ENCODE data around the gene PTPRM.

The PTPRM gene

DNA sequence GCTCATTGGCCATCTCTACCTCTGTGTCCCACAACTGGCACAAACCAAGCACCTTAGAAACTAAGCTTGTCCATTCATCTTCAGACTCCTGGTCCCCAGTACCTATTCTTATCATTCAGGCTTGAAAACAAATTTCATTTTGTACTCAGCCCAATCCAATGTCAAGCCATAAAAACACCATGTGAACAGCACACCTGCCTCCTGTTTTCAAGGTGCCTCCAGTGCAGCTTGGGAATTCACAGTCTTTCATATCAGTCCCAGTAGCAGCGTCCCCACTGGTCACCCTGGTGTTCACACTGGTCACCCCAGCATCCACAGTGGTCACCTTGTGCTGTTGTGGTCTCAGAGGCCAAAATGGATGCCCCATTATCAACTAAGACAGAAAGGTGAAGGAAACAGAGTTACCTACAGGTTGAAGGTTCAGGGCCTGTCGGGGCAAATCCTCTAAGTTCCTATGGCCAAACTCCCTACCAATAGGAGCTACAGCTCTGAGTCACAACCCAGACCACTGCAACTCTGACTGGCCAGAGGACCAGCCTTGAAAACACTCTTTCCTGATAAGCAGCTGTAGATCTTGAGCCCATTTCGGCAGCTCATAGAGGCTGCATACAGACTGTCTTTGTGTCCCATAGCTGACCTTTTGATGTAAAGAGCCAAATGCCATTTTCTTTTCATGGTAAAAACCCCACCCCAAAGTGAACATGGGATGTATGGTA lies 782.6 kb downstream of the PTPRM start:
- H3K9me3 Mint-ChIP-seq, result no peaks in the 10 kb centered on the region
- DNase-seq, result no peak

DNA sequence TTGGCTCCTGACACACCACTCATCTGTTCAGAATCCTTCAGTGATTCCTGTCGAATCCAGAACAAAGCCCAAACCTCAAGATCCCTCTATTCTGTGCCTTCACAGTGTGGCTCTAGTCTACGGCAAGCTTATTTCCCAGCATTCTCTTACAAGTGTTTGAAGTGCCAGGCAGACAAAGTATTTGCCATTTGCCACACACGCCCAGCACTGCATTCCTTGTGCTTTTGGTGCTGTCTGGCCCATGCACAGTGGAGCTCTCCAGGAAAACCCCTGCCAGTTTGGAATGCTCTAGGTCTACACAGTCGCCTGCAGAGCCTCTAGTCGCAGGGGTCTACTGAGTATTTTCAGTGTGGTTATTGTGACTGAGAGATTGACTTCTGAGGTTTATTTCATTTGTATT lies 783.5 kb downstream of the PTPRM start:
- DNase-seq, result no peak
- no peaks in the 10 kb centered on the region for H3K4me1 Mint-ChIP-seq
- no peaks in the 10 kb centered on the region for H3K36me3 Mint-ChIP-seq
- no peaks in the 10 kb centered on the region for H3K27me3 Mint-ChIP-seq
- H3K27ac Mint-ChIP-seq, result no peak overlapping the region
- no peaks in the 10 kb centered on the region for H3K9me3 Mint-ChIP-seq
- no peak overlapping the region for H3K4me3 Mint-ChIP-seq
- CTCF ChIA-PET, result no interaction called here

More for the DNA sequence above, 782.6 kb downstream of the PTPRM start:
- Mint-ChIP-seq H3K27me3 (no peaks in the 10 kb centered on the region), H3K27ac (no peak overlapping the region), H3K4me3 (no peak overlapping the region), H3K36me3 (no peaks in the 10 kb centered on the region), H3K4me1 (no peaks in the 10 kb centered on the region)
- CTCF ChIA-PET, result no interaction called here

DNA sequence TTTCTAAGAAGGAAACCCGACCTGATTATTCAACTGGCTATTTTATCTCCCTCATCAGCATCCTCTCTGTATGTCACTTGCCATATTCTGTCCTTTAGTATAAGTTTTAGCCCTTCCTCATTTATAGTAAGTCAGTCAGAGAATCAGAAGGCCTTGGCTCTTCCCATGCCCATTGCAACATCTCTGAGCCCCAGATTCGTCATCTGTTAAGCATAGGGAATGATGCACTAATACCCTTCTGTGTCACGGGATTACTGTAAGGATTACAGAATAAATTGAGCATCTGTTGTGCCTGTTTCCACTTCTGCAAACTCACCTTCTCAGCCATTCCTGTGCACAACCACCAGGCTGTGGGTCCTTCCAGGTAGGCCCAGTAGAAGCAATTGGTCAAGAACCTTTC lies 784.0 kb downstream of the PTPRM start:
- no peak for DNase-seq
- H3K9me3 Mint-ChIP-seq, result no peaks in the 10 kb centered on the region
- H3K27me3 Mint-ChIP-seq, result no peaks in the 10 kb centered on the region
- H3K27ac Mint-ChIP-seq, result no peak overlapping the region
- no peaks in the 10 kb centered on the region for H3K36me3 Mint-ChIP-seq
- H3K4me1 Mint-ChIP-seq, result no peaks in the 10 kb centered on the region
- CTCF ChIA-PET, result no interaction called here
- no peak overlapping the region for H3K4me3 Mint-ChIP-seq

DNA sequence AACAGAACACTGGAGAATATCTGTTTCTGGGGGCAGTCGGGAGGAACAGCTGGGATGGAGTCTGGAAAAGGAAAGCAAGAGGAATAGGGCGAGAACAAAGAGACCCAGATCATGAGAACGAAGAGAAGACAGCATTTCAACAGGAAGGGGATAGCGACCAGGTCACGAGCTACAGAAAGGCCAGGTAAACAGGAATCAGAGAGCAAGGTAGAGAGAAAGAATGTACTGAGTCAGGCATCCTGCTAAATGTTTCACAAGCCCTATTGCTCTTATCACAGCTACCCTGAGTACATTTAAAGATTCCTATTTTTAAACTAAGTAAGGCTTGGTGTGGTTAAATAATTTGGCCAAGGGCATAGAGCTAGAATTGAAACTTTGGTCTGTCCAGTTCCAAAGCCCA lies 787.2 kb downstream of the PTPRM start:
- Mint-ChIP-seq H3K27ac (no peak overlapping the region), H3K27me3 (no peaks in the 10 kb centered on the region), H3K9me3 (no peaks in the 10 kb centered on the region), H3K36me3 (no peaks in the 10 kb centered on the region), H3K4me1 (no peaks in the 10 kb centered on the region), H3K4me3 (no peak overlapping the region)
- CTCF ChIA-PET, result no interaction called here
- no peak for DNase-seq

- no peaks in the 10 kb centered on the region for H3K4me1 Mint-ChIP-seq
- no peaks in the 10 kb centered on the region for H3K9me3 Mint-ChIP-seq
- H3K4me3 Mint-ChIP-seq, result no peak overlapping the region
- CTCF ChIA-PET, result no interaction called here
- H3K36me3 Mint-ChIP-seq, result no peaks in the 10 kb centered on the region
- H3K27ac Mint-ChIP-seq, result no peak overlapping the region
- H3K27me3 Mint-ChIP-seq, result no peaks in the 10 kb centered on the region
- DNase-seq, result no peak
Measured at GRCh38 chr18:8356001-8356400, 788.9 kb downstream of the PTPRM start.

DNA sequence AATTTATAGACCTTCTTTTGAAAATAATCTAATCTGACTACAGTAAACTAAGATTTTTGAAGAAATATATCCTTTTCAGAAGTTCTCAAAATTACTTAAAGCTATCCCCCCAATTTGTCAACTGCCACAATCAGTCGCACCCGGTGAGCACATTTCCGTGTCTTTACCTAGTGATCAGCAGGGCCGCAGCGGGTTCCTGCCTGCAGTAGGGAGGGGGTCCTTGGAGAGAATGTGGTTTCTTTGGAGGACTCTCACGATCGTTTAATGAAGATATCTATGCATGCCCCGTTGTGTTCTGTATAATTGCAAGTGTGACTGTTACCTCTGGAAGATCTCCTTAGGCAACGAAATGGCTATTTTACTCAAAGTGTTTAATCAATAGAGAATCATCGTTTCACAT lies 790.2 kb downstream of the PTPRM start:
- Mint-ChIP-seq H3K27me3 (no peaks in the 10 kb centered on the region), H3K36me3 (no peaks in the 10 kb centered on the region)
- CTCF ChIA-PET, result no interaction called here

GRCh38 chr18:8358033-8358765 lies 791.1 kb downstream of the PTPRM start:
- Mint-ChIP-seq H3K36me3 (no peaks in the 10 kb centered on the region), H3K9me3 (no peaks in the 10 kb centered on the region)
- CTCF ChIA-PET, result no interaction called here

More for the DNA sequence above, 790.2 kb downstream of the PTPRM start:
- Mint-ChIP-seq H3K27ac (no peak overlapping the region), H3K9me3 (no peaks in the 10 kb centered on the region), H3K4me3 (no peak overlapping the region), H3K4me1 (no peaks in the 10 kb centered on the region)
- no peak for DNase-seq

GRCh38 chr18:8359076-8359475 lies 792.0 kb downstream of the PTPRM start:
- DNase-seq, result no peak
- H3K4me1 Mint-ChIP-seq, result no peaks in the 10 kb centered on the region
- no peaks in the 10 kb centered on the region for H3K27me3 Mint-ChIP-seq
- H3K27ac Mint-ChIP-seq, result no peak overlapping the region
- H3K4me3 Mint-ChIP-seq, result no peak overlapping the region
- H3K9me3 Mint-ChIP-seq, result no peaks in the 10 kb centered on the region
- CTCF ChIA-PET, result no interaction called here
- H3K36me3 Mint-ChIP-seq, result no peaks in the 10 kb centered on the region

More at GRCh38 chr18:8358033-8358765, 791.1 kb downstream of the PTPRM start:
- Mint-ChIP-seq H3K27ac (no peak overlapping the region), H3K4me3 (no peak overlapping the region), H3K4me1 (no peaks in the 10 kb centered on the region), H3K27me3 (no peaks in the 10 kb centered on the region)
- no peak for DNase-seq

DNA sequence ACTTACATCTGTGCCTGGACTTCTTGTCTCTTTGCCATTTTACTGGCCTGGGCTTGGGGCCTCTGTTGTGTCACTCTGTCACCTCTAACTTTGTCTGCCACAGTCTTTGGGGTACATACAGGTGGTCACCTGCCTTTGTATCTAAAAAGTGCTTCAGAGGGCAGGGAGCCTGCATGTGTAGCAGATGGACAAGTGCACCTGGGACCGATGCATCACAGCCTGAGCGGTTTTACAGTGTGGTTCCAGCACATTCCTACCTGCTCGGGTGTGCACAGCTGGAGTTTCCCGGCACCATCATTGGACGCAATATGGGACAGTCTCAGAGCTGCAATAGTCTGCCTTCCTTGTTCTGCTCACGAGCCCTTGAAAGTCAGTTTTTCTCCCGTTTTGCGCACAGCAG lies 792.4 kb downstream of the PTPRM start:
- Mint-ChIP-seq H3K27ac (no peak overlapping the region), H3K4me1 (no peaks in the 10 kb centered on the region), H3K4me3 (no peak overlapping the region), H3K27me3 (no peaks in the 10 kb centered on the region), H3K36me3 (no peaks in the 10 kb centered on the region), H3K9me3 (no peaks in the 10 kb centered on the region)
- CTCF ChIA-PET, result no interaction called here
- no peak for DNase-seq

- peaks cover 11% of the 10 kb centered on the region for H3K27me3 Mint-ChIP-seq
- CTCF ChIA-PET, result interaction anchor here (1.5 kb wide), 1 partner anchor 28 kb away, joined by 4 read pairs; no protein-coding TSS in a partner anchor
- H3K27ac Mint-ChIP-seq, result no peak overlapping the region
Measured at GRCh38 chr18:8361941-8362471, 794.9 kb downstream of the PTPRM start.

GRCh38 chr18:8362863-8363262 lies 795.7 kb downstream of the PTPRM start:
- peaks cover 6% of the 10 kb centered on the region for H3K4me1 Mint-ChIP-seq
- no peak overlapping the region for H3K4me3 Mint-ChIP-seq
- no peaks in the 10 kb centered on the region for H3K9me3 Mint-ChIP-seq
- peaks cover 17% of the 10 kb centered on the region for H3K27me3 Mint-ChIP-seq
- DNase-seq, result no peak
- no peak overlapping the region for H3K27ac Mint-ChIP-seq
- H3K36me3 Mint-ChIP-seq, result no peaks in the 10 kb centered on the region
- CTCF ChIA-PET, result interaction anchor here (1.5 kb wide), 1 partner anchor 27 kb away, joined by 4 read pairs; no protein-coding TSS in a partner anchor

More at GRCh38 chr18:8361941-8362471, 794.9 kb downstream of the PTPRM start:
- H3K9me3 Mint-ChIP-seq, result no peaks in the 10 kb centered on the region
- no peak for DNase-seq
- H3K4me3 Mint-ChIP-seq, result no peak overlapping the region
- H3K36me3 Mint-ChIP-seq, result no peaks in the 10 kb centered on the region
- peaks cover 2% of the 10 kb centered on the region for H3K4me1 Mint-ChIP-seq

DNA sequence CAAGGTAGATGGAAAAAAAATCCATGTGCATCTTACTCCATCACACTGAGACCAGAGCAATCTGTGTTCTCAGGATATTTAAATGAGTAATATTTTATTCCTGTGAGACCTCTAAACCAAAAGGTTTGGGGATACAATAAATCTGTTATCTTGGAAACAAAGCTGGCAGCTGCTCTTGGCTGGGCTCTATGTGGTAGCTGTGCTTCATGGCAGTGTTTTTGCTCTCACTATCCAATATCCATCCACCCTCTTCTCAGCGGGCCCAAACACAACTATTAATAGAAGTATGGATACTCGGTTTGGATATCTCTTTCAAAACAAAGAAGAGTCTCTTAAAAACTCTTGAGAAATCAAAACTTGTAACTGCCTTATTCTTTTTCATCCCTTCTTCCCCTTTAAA lies 797.3 kb downstream of the PTPRM start:
- H3K27ac Mint-ChIP-seq, result no peak overlapping the region
- H3K36me3 Mint-ChIP-seq, result no peaks in the 10 kb centered on the region
- peaks cover 6% of the 10 kb centered on the region for H3K4me1 Mint-ChIP-seq
- H3K27me3 Mint-ChIP-seq, result peaks cover 17% of the 10 kb centered on the region
- DNase-seq, result no peak
- CTCF ChIA-PET, result no interaction called here
- no peaks in the 10 kb centered on the region for H3K9me3 Mint-ChIP-seq
- H3K4me3 Mint-ChIP-seq, result no peak overlapping the region

- H3K4me1 Mint-ChIP-seq, result peaks cover 6% of the 10 kb centered on the region
- no peaks in the 10 kb centered on the region for H3K36me3 Mint-ChIP-seq
- CTCF ChIA-PET, result no interaction called here
Measured at GRCh38 chr18:8365006-8365405, 797.9 kb downstream of the PTPRM start.

DNA sequence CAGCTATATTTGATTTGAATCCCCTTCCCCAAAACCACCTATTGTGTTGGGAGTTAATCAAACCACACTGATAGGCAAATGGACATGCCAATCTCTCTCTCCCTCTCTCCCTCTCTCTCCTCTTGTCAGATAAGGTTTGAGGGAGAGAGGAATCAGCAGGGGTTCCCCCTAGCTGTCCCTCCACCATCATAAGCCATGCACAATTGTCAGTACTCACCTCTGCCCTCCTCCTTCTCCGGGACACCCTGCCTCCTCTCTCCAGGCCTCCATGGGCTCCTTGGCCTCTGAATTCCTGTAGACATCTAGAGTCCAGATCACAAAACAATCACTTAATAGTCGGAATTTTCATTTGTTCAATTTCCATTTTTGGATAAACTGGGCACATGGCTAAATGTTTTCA lies 798.4 kb downstream of the PTPRM start:
- peaks cover 21% of the 10 kb centered on the region for H3K27me3 Mint-ChIP-seq
- peaks cover 6% of the 10 kb centered on the region for H3K4me1 Mint-ChIP-seq
- no peak overlapping the region for H3K4me3 Mint-ChIP-seq
- no peaks in the 10 kb centered on the region for H3K9me3 Mint-ChIP-seq
- DNase-seq, result no peak
- CTCF ChIA-PET, result no interaction called here
- no peak overlapping the region for H3K27ac Mint-ChIP-seq
- no peaks in the 10 kb centered on the region for H3K36me3 Mint-ChIP-seq

More at GRCh38 chr18:8365006-8365405, 797.9 kb downstream of the PTPRM start:
- no peak overlapping the region for H3K4me3 Mint-ChIP-seq
- no peak overlapping the region for H3K27ac Mint-ChIP-seq
- DNase-seq, result no peak
- H3K27me3 Mint-ChIP-seq, result peaks cover 21% of the 10 kb centered on the region
- H3K9me3 Mint-ChIP-seq, result no peaks in the 10 kb centered on the region

- peaks cover 21% of the 10 kb centered on the region for H3K27me3 Mint-ChIP-seq
- peaks cover 6% of the 10 kb centered on the region for H3K4me1 Mint-ChIP-seq
- no peaks in the 10 kb centered on the region for H3K36me3 Mint-ChIP-seq
- H3K4me3 Mint-ChIP-seq, result no peak overlapping the region
- CTCF ChIA-PET, result no interaction called here
- no peaks in the 10 kb centered on the region for H3K9me3 Mint-ChIP-seq
- no peak for DNase-seq
- no peak overlapping the region for H3K27ac Mint-ChIP-seq
Measured at GRCh38 chr18:8366070-8366469, 799.0 kb downstream of the PTPRM start.
